HepG2 (cell line): Measurements from ENCODE around the gene CLIC4. TPM values are rescaled to one million over a fixed set of nuclear protein-coding genes. Genes with fewer than 3 reads are reported as not detected.

ENCODE experiments used
- HMGXB4 ChIP-seq, 2 experiments: sonication (generic) in 1 of 2; formaldehyde crosslinking in 1 of 2; IDR thresholded peaks; 2 replicates each; pipeline versions ENCODE4 v1.4.0 to v1.6.1; 2018 to 2020; ENCODE audit warnings: missing genetic modification reagents in 2 of 2, borderline replicate concordance in 1 of 2, low read depth in 1 of 2, mild to moderate bottlenecking in 1 of 2, missing biosample characterization in 1 of 2
- LCORL ChIP-seq, 2 experiments: fragments of 450-650 bp in 1 of 2; sonication (generic) in 1 of 2; formaldehyde crosslinking in 1 of 2; IDR thresholded peaks; 2 replicates each; pipeline versions ENCODE4 v1.5.0 to v1.6.1; 2017 to 2020; ENCODE audit warnings: antibody characterized with exemption in 1 of 2, missing genetic modification reagents in 1 of 2
- MTF2 ChIP-seq: sonication (generic); formaldehyde crosslinking; IDR thresholded peaks from 2 replicates; pipeline ENCODE4 v1.5.0; 2020; ENCODE audit warnings: missing genetic modification reagents, borderline replicate concordance
- ZBED4 ChIP-seq: sonication (generic); formaldehyde crosslinking; IDR thresholded peaks from 2 replicates; pipeline ENCODE4 v1.4.0; 2020; ENCODE audit warnings: missing genetic modification reagents, borderline replicate concordance
- ZC3H13 ChIP-seq: sonication (generic); formaldehyde crosslinking; IDR thresholded peaks from 2 replicates; pipeline ENCODE4 v1.8.1; 2023; ENCODE audit warnings: mild to moderate bottlenecking, missing genetic modification reagents, moderate library complexity
- ZFP91 ChIP-seq: sonication (generic); formaldehyde crosslinking; IDR thresholded peaks from 2 replicates; pipeline ENCODE4 v1.9.0; 2022; ENCODE audit warnings: missing genetic modification reagents, mild to moderate bottlenecking, borderline replicate concordance
- ZMYM4 ChIP-seq: sonication (generic); formaldehyde crosslinking; IDR thresholded peaks from 2 replicates; pipeline ENCODE4 v1.8.1; 2023; ENCODE audit warnings: mild to moderate bottlenecking, missing genetic modification reagents
- ZNF350 ChIP-seq: sonication (generic); formaldehyde crosslinking; IDR thresholded peaks from 2 replicates; pipeline ENCODE4 v1.4.0; 2020; ENCODE audit warnings: mild to moderate bottlenecking, low read depth, missing genetic modification reagents, borderline replicate concordance
- ZNF616 ChIP-seq: sonication (generic); formaldehyde crosslinking; IDR thresholded peaks from 2 replicates; pipeline ENCODE4 v1.5.0; 2020; ENCODE audit warnings: low read depth, mild to moderate bottlenecking, missing genetic modification reagents
- polyA plus RNA-seq, 8 experiments: library from polyadenylated mRNA; depleted of rRNA in 3 of 8; stranded (reverse) in 7 of 8; unstranded in 1 of 8; fragments of >200 nt; fragmentation: Illumina TruSeq in 4 of 8; extraction: Trizol in 4 of 8; gene quantifications; 2 replicates each; pipeline versions ENCODE4 v1.2.1 to v1.2.3, GENCODE V29; 2011 to 2016; ENCODE audit warnings: low read depth in 4 of 8, missing spikeins in 1 of 8, mixed read lengths in 1 of 8; ENCODE audit not compliant: insufficient read depth in 1 of 8
- total RNA-seq, 5 experiments: library from RNA; depleted of rRNA; stranded (reverse); fragments of >200 nt; fragmentation: Illumina TruSeq; extraction: Trizol; gene quantifications; 2 replicates each; pipeline ENCODE4 v1.2.3, GENCODE V29; 2016; ENCODE audit warnings: low read depth in 1 of 5

Gene CLIC4
- total and polyA plus RNA-seq, 2 of the 13 experiments (the other 11 are each of a cell fraction or from before 2014, with no cell fraction given) = 23.3 to 77.4 TPM

- TF ChIP-seq MTF2 (CRISPR knock-in tag) = peak; percentile 91; the same call in 1 of the 2 replicates
- 0 out of 2 replicates have a peak, but pooled peaks have one; percentile 33 for TF ChIP-seq ZNF616 (CRISPR knock-in tag)
- peak; percentile 94; the same call in 1 of the 2 replicates for TF ChIP-seq ZFP91 (CRISPR knock-in tag)
- peak; percentile 62; the same call in 1 of the 2 replicates for TF ChIP-seq ZNF350
- TF ChIP-seq LCORL (IDR thresholded peaks at IDR 0.05) = no peak
- peak; percentile 86 for TF ChIP-seq LCORL (CRISPR knock-in tag; IDR thresholded peaks at IDR 0.05)
- TF ChIP-seq ZC3H13 = no peak
- TF ChIP-seq ZMYM4 (CRISPR knock-in tag) = peak; percentile 43; the same call in 1 of the 2 replicates
- 0 out of 2 replicates have a peak, but pooled peaks have one; percentile 17 for TF ChIP-seq ZBED4 (CRISPR knock-in tag)
- TF ChIP-seq HMGXB4 (CRISPR knock-in tag; IDR thresholded peaks at IDR 0.05; ENCODE audit: borderline replicate concordance in 1 of 2, low read depth in 1 of 2) = peak; percentile 74 to 84; a peak in 2 of 4 replicates
Observed at GRCh38 chr1:24847995-24848881, 103.0 kb downstream of the CLIC4 start (continued).
